IPS-15b (cell line): ENCODE data around the gene TBC1D3K.
"Not testable (repeated sequence)": the region's sequence is repeated elsewhere in the genome, so short reads cannot be mapped to it uniquely, and the experiment has no call there.

Experiments used
- H3K27me3 ChIP-seq: one replicate; pipeline ENCODE4 v1.6.1; 2013; ENCODE audit warnings: low read length; ENCODE audit not compliant: control insufficient read depth, insufficient read depth
- H3K36me3 ChIP-seq: one replicate; pipeline ENCODE4 v1.6.1; 2013; ENCODE audit warnings: low read length; ENCODE audit not compliant: control insufficient read depth, insufficient read depth
- H3K4me1 ChIP-seq: one replicate; pipeline ENCODE4 v1.6.1; 2013; ENCODE audit warnings: mild to moderate bottlenecking, low read length; ENCODE audit not compliant: control insufficient read depth, insufficient read depth
- H3K4me3 ChIP-seq: one replicate; pipeline ENCODE4 v1.5.1; 2013; ENCODE audit warnings: low read depth, low read length
- H3K9ac ChIP-seq: one replicate; pipeline ENCODE4 v1.6.1; 2013; ENCODE audit warnings: low read depth, mild to moderate bottlenecking, low read length
- H3K9me3 ChIP-seq: one replicate; pipeline ENCODE4 v1.6.1; 2013; ENCODE audit warnings: mild to moderate bottlenecking, low read length; ENCODE audit not compliant: control insufficient read depth, insufficient read depth

TBC1D3K gene

GRCh38 chr17:37924115-37924514 is at the start of gene TBC1D3K:
TSS of gene TBC1D3K (plus strand) at chr17:37924415. CDS start at chr17:37926000, 1,585 bp downstream.
- H3K9ac ChIP-seq, H3K27me3 ChIP-seq, H3K4me3 ChIP-seq, H3K9me3 ChIP-seq, H3K36me3 ChIP-seq, H3K4me1 ChIP-seq: not testable (repeated sequence)

DNA sequence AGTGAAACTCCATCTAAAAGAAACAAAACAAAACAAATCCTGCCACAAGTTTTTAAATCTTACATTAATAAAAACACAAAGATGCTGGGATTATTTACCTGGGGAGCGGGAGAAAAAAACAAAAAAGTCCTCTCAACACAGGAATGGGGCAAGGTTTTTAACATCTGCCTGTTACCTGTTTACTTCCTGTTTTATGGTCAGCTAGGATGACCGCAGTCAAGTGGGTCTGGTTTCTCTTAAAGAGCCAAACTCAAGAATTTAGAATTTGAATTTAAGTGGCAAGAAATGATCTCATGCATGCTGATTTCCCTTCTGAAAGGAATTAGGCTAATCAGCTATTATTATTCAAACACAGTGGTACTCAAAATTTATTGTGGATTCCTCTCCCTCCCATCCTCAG is 39.7 kb upstream of the TBC1D3K start:
- H3K27me3 ChIP-seq = no peaks in the 10 kb centered on the region
- H3K9me3 ChIP-seq = no peaks in the 10 kb centered on the region
- H3K36me3 ChIP-seq = no peaks in the 10 kb centered on the region
- H3K4me3 ChIP-seq = no peak overlapping the region
- no peaks in the 10 kb centered on the region for H3K4me1 ChIP-seq
- no peak overlapping the region for H3K9ac ChIP-seq

DNA sequence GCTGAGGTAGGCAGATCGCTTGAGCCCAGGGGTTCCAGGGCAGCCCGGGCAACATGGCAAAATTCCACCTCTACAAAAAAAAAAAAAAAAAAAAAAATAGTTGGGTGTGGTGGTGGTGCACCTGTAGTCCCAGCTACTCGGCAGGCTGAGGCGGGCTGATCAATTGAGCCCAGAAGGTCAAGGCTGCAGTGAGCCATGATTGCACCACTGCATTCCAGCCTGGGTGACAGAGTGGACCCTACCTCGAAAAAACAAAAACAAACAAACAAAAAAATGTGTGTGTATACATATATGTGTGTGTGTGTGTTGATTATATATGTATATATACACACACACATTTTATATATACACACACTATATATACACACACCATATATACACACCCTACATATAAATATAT is 39.1 kb upstream of the TBC1D3K start:
- H3K36me3 ChIP-seq = no peaks in the 10 kb centered on the region
- no peak overlapping the region for H3K4me3 ChIP-seq
- H3K4me1 ChIP-seq = no peaks in the 10 kb centered on the region
- no peak overlapping the region for H3K9ac ChIP-seq
- H3K9me3 ChIP-seq = no peaks in the 10 kb centered on the region
- H3K27me3 ChIP-seq = no peaks in the 10 kb centered on the region

DNA sequence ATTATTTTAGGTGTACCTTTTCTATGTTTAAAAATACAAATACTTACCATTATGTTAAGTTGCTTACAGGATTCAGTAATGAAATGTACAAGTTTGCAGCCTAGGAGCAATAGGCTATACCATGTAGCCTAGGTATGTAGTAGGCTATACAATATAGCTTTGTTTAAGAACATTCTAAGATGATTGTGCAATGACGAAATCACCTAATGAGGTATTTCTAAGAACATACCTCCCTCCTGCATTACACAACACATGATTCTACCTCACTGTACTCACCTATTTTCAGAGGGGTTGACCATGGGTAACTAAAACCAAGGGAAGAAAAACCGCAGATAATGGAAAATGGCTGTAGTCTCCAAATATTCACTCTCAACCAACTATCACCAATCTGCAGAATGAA is 35.3 kb upstream of the TBC1D3K start:
- Histone ChIP-seq H3K36me3 (no peaks in the 10 kb centered on the region), H3K9me3 (no peaks in the 10 kb centered on the region), H3K4me3 (no peak overlapping the region), H3K9ac (no peak overlapping the region), H3K27me3 (no peaks in the 10 kb centered on the region), H3K4me1 (no peaks in the 10 kb centered on the region)

- not testable (repeated sequence) for H3K4me1 ChIP-seq, H3K4me3 ChIP-seq, H3K9ac ChIP-seq, H3K9me3 ChIP-seq, H3K27me3 ChIP-seq, H3K36me3 ChIP-seq
These were observed 27.3 kb upstream of the TBC1D3K start for GRCh38 chr17:37896961-37897360.
